Measurements from ENCODE around the gene CABP5.
"Not testable (repeated sequence)": the region's sequence is repeated elsewhere in the genome, so short reads cannot be mapped to it uniquely, and the experiment has no call there.

Gene CABP5

DNA sequence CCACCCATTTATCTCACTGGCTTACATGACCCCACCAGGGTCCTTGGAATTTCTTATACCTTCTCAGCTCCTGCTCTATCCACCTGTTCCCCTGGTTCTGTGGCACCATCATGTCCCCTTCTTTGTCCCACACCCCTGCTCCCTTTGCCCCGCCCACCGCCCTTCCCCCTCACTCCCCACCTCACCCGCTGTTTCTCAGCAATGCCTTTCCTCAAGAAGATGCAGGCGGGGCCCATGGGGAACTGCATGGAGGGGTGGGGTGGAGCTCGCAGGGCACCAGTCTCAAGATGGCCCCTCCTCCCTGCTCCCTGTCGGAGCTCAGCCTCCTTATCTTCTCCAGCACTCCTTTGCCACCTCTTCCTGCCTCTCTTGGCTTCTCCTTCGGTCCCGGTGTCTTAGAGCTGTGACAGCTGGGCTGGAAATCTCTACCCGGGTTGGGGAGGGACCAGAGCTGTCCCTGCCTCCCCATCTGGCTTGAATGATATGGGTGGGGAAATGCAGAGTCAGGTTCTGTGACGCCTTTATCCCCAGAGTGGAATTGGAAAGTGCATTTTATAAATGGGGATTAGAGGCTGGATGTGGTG lies at the start of gene CABP5:
Gene CABP5 (minus strand): TSS at position 405 of the 584 bp plus-strand sequence. CDS start 157 bp downstream, at position 248.
- H3K36me3 ChIP-seq (ENCODE audit: insufficient read depth, low read length): no peaks in the 10 kb centered on the region
- H3K4me1 ChIP-seq (ENCODE audit: insufficient read depth, low read length): no peaks in the 10 kb centered on the region
- TF ChIP-seq, protein P1, sequence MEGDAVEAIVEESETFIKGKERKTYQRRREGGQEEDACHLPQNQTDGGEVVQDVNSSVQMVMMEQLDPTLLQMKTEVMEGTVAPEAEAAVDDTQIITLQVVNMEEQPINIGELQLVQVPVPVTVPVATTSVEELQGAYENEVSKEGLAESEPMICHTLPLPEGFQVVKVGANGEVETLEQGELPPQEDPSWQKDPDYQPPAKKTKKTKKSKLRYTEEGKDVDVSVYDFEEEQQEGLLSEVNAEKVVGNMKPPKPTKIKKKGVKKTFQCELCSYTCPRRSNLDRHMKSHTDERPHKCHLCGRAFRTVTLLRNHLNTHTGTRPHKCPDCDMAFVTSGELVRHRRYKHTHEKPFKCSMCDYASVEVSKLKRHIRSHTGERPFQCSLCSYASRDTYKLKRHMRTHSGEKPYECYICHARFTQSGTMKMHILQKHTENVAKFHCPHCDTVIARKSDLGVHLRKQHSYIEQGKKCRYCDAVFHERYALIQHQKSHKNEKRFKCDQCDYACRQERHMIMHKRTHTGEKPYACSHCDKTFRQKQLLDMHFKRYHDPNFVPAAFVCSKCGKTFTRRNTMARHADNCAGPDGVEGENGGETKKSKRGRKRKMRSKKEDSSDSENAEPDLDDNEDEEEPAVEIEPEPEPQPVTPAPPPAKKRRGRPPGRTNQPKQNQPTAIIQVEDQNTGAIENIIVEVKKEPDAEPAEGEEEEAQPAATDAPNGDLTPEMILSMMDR (IDR thresholded peaks at IDR 0.05; ENCODE audit: borderline replicate concordance, extremely low read depth, low read length, poor library complexity, severe bottlenecking): no peak
- TF ChIP-seq EZH2 (IDR thresholded peaks at IDR 0.05; ENCODE audit: borderline replicate concordance, low read depth, low read length, severe bottlenecking): no peak
- H3K27ac ChIP-seq (ENCODE audit: low read length): no peak within 1 kb of the TSS
- DNase-seq (no peak), ATAC-seq (ENCODE audit: insufficient read depth, low read depth) (no peak)
- no peaks in the 10 kb centered on the region for H4K20me1 ChIP-seq (ENCODE audit: insufficient read depth, low read length)
- H2AFZ ChIP-seq (ENCODE audit: low read depth, low read length): no peak within 1 kb of the TSS
- no peak within 1 kb of the TSS for H3K4me3 ChIP-seq (ENCODE audit: low read depth in 1 of 2, low read length in 2 of 2)
- H3K4me2 ChIP-seq (ENCODE audit: insufficient read depth, low read length): no peak within 1 kb of the TSS
- H3K79me2 ChIP-seq (ENCODE audit: insufficient read depth, low read length): no peaks in the 10 kb centered on the region
- H3K9ac ChIP-seq (ENCODE audit: low read depth, low read length): no peak within 1 kb of the TSS
- no peaks in the 10 kb centered on the region for H3K27me3 ChIP-seq (ENCODE audit: insufficient read depth, low read length, poor library complexity)
- H3K9me3 ChIP-seq (ENCODE audit: insufficient read depth, low read length, severe bottlenecking): no peaks in the 10 kb centered on the region

DNA sequence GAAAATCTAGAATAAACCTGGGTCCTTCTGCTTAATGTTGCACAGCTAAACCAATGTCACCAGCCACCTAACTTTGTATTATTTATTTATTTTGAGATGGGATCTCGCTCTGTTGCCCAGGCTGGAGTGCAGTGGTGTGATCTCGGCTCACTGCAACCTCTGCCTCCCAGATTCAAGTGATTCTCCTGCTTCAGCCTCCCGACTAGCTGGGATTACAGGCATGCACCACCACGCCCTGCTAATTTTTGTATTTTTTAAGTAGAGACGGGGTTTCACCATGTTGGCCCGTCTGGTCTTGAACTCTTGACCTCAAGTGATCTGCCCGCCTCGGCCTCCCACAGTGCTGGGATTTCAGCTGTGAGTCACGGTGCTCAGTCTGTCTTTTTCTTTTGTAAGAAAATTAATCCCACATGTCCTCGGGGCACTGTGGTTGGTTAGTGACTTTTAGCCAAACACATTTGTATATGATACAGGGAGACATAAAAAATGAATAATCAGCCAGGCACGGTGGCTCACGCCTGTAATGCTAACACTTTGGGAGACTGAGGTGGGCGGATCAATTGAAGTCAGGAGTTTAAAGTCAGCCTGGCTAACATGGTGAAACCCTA lies 47.3 kb upstream of the CABP5 start:
- H3K36me3 ChIP-seq (ENCODE audit: insufficient read depth, low read length); H4K20me1 ChIP-seq (ENCODE audit: insufficient read depth, low read length); H3K79me2 ChIP-seq (ENCODE audit: insufficient read depth, low read length); H3K4me3 ChIP-seq (ENCODE audit: low read depth in 1 of 2, low read length in 2 of 2); H3K4me2 ChIP-seq (ENCODE audit: insufficient read depth, low read length); H2AFZ ChIP-seq (ENCODE audit: low read depth, low read length); H3K27me3 ChIP-seq (ENCODE audit: insufficient read depth, low read length, poor library complexity); H3K27ac ChIP-seq (ENCODE audit: low read length); H3K9ac ChIP-seq (ENCODE audit: low read depth, low read length); H3K9me3 ChIP-seq (ENCODE audit: insufficient read depth, low read length, severe bottlenecking); DNase-seq; H3K4me1 ChIP-seq (ENCODE audit: insufficient read depth, low read length); ATAC-seq (ENCODE audit: insufficient read depth, low read depth): not testable (repeated sequence)

DNA sequence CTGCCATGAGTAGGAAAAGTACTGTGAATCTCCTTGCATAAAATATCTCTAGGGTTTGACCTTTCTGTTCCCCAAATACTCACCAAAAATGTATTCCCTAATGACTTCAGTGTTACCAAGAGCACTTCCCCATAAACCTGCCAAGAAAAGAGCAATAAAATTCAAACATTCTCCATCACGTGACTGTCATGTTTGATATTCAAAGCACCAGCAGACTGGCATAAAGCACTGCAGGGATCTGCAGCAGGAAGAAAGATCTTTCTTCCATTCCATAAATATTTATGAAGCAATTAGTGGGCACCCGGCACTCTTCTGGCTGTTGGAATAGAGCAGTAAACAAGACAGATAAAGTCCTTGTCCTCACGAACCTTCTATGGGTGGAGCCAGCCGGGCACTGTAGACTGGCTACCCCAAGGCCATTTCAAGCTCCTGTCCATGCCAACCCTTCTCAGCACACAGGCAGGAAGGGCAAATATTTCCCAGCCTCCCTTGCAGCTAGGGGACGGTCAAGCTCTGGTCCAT lies 46.5 kb upstream of the CABP5 start:
- no peaks in the 10 kb centered on the region for H3K79me2 ChIP-seq (ENCODE audit: insufficient read depth, low read length)
- no peak overlapping the region for H3K27ac ChIP-seq (ENCODE audit: low read length)
- no peaks in the 10 kb centered on the region for H3K27me3 ChIP-seq (ENCODE audit: insufficient read depth, low read length, poor library complexity)
- no peaks in the 10 kb centered on the region for H3K4me1 ChIP-seq (ENCODE audit: insufficient read depth, low read length)
- no peaks in the 10 kb centered on the region for H4K20me1 ChIP-seq (ENCODE audit: insufficient read depth, low read length)
- H3K9me3 ChIP-seq (ENCODE audit: insufficient read depth, low read length, severe bottlenecking): peaks cover 5% of the 10 kb centered on the region
- H3K4me3 ChIP-seq (ENCODE audit: low read depth in 1 of 2, low read length in 2 of 2): no peak overlapping the region
- TF ChIP-seq, protein P1 (IDR thresholded peaks at IDR 0.05; ENCODE audit: borderline replicate concordance, extremely low read depth, low read length, poor library complexity, severe bottlenecking): no peak
- TF ChIP-seq EZH2 (IDR thresholded peaks at IDR 0.05; ENCODE audit: borderline replicate concordance, low read depth, low read length, severe bottlenecking): no peak
- no peak overlapping the region for H2AFZ ChIP-seq (ENCODE audit: low read depth, low read length)
- H3K9ac ChIP-seq (ENCODE audit: low read depth, low read length): no peak overlapping the region
- DNase-seq (no peak), ATAC-seq (ENCODE audit: insufficient read depth, low read depth) (no peak)
- no peak overlapping the region for H3K4me2 ChIP-seq (ENCODE audit: insufficient read depth, low read length)
- no peaks in the 10 kb centered on the region for H3K36me3 ChIP-seq (ENCODE audit: insufficient read depth, low read length)

DNA sequence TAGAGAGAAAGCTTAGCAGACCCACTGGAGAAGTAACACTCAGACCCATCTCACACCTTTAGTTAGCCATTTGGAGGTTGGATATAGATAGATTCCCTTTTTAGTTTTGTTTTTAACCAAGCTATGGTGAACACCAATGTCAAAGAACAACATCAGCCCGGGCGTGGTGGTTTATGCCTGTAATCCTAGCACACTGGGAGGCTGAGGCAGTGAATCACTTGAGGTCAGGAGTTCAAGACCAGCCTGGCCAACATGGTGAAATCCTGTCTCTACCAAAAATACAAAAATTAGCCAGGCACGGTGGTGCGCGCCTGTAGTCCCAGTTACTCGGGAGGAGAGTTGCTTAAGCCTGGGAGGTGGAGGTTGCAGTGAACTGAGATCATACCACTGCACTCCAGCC lies 45.1 kb upstream of the CABP5 start:
- not testable (repeated sequence) for H2AFZ ChIP-seq (ENCODE audit: low read depth, low read length); H4K20me1 ChIP-seq (ENCODE audit: insufficient read depth, low read length); H3K4me1 ChIP-seq (ENCODE audit: insufficient read depth, low read length); DNase-seq; H3K36me3 ChIP-seq (ENCODE audit: insufficient read depth, low read length); H3K9ac ChIP-seq (ENCODE audit: low read depth, low read length); H3K27me3 ChIP-seq (ENCODE audit: insufficient read depth, low read length, poor library complexity); H3K9me3 ChIP-seq (ENCODE audit: insufficient read depth, low read length, severe bottlenecking); H3K4me3 ChIP-seq (ENCODE audit: low read depth in 1 of 2, low read length in 2 of 2); H3K4me2 ChIP-seq (ENCODE audit: insufficient read depth, low read length); H3K79me2 ChIP-seq (ENCODE audit: insufficient read depth, low read length); H3K27ac ChIP-seq (ENCODE audit: low read length); ATAC-seq (ENCODE audit: insufficient read depth, low read depth)
